Astrocyte (in vitro differentiated cells and primary cell): ENCODE data around the gene FLNC. TPM values are rescaled to one million over a fixed set of nuclear protein-coding genes. Genes with fewer than 3 reads are reported as not detected.

Experiments used
- DNase-seq: peaks from one replicate; pipeline ENCODE4 v3.0.0-alpha.2; 2010; ENCODE audit warnings: low read depth
- FAIRE-seq: peaks from 2 replicates; lab custom pipeline; 2011; peaks lifted over from hg19 to GRCh38; lab: Jason Lieb, UNC
- H2AFZ ChIP-seq: 2 replicates; pipeline ENCODE4 v1.6.0; 2012; ENCODE audit warnings: low read depth, low read length, inconsistent platforms
- H3K27ac ChIP-seq: 2 replicates; pipeline ENCODE4 v1.5.1; 2011; ENCODE audit warnings: low read depth, low read length, inconsistent platforms
- H3K27me3 ChIP-seq: 2 replicates; pipeline ENCODE4 v1.6.0; 2011; ENCODE audit warnings: low read length, inconsistent platforms; ENCODE audit not compliant: insufficient read depth
- H3K36me3 ChIP-seq: 2 replicates; pipeline ENCODE4 v1.5.1; 2011; ENCODE audit warnings: low read length, inconsistent platforms; ENCODE audit not compliant: insufficient read depth
- H3K4me1 ChIP-seq: 2 replicates; pipeline ENCODE4 v1.5.1; 2011; ENCODE audit warnings: low read length, inconsistent platforms; ENCODE audit not compliant: insufficient read depth
- H3K4me2 ChIP-seq: 2 replicates; pipeline ENCODE4 v1.6.0; 2012; ENCODE audit warnings: low read length, inconsistent platforms
- H3K4me3 ChIP-seq: 2 replicates; pipeline ENCODE4 v1.5.1; 2011; ENCODE audit warnings: low read depth, mild to moderate bottlenecking, low read length, inconsistent platforms; ENCODE audit not compliant: insufficient read depth
- H3K79me2 ChIP-seq: 2 replicates; pipeline ENCODE4 v1.6.0; 2012; ENCODE audit warnings: mild to moderate bottlenecking, low read length, inconsistent platforms; ENCODE audit not compliant: insufficient read depth
- H3K9ac ChIP-seq: 2 replicates; pipeline ENCODE4 v1.6.0; 2012; ENCODE audit warnings: mild to moderate bottlenecking, low read length, inconsistent platforms
- H3K9me3 ChIP-seq: 2 replicates; pipeline ENCODE4 v1.5.1; 2012; ENCODE audit warnings: low read depth, mild to moderate bottlenecking, low read length, inconsistent platforms; ENCODE audit not compliant: insufficient read depth
- H4K20me1 ChIP-seq: 2 replicates; pipeline ENCODE4 v1.6.0; 2012; ENCODE audit warnings: low read length, inconsistent platforms; ENCODE audit not compliant: insufficient read depth
- H3K27ac Mint-ChIP-seq: one replicate; pipeline ENCODE4 v1.8.0; 2021; ENCODE audit warnings: mild to moderate bottlenecking, mixed read lengths; ENCODE audit not compliant: unreplicated experiment
- H3K27me3 Mint-ChIP-seq: one replicate; pipeline ENCODE4 v1.8.0; 2021; ENCODE audit warnings: low read depth, mixed read lengths; ENCODE audit not compliant: unreplicated experiment
- H3K36me3 Mint-ChIP-seq: one replicate; pipeline ENCODE4 v1.8.0; 2021; ENCODE audit warnings: low read depth, mixed read lengths; ENCODE audit not compliant: unreplicated experiment
- H3K4me1 Mint-ChIP-seq: one replicate; pipeline ENCODE4 v1.8.0; 2021; ENCODE audit warnings: low read depth, mixed read lengths; ENCODE audit not compliant: unreplicated experiment
- H3K4me3 Mint-ChIP-seq: one replicate; pipeline ENCODE4 v1.8.0; 2021; ENCODE audit warnings: mild to moderate bottlenecking, moderate library complexity, mixed read lengths; ENCODE audit not compliant: unreplicated experiment
- H3K9me3 Mint-ChIP-seq: one replicate; pipeline ENCODE4 v1.8.0; 2021; ENCODE audit warnings: mild to moderate bottlenecking, mixed read lengths; ENCODE audit not compliant: unreplicated experiment
- CTCF ChIP-seq: IDR thresholded peaks from 2 replicates; pipeline ENCODE4 v1.5.1; 2011; ENCODE audit warnings: low read depth, mild to moderate bottlenecking, inconsistent platforms, low read length, moderate library complexity; ENCODE audit not compliant: insufficient read depth
- EZH2 ChIP-seq: IDR thresholded peaks from 2 replicates; pipeline ENCODE4 v1.6.1; 2012; ENCODE audit warnings: mild to moderate bottlenecking, low read length, inconsistent platforms; ENCODE audit not compliant: insufficient read depth
- total RNA-seq: library from RNA; stranded (reverse); gene quantifications from 2 replicates; pipeline ENCODE4 v1.2.1, GENCODE V29; 2021

FLNC gene
- total RNA-seq, 1 donor from 2014 or later: 364 TPM

GRCh38 chr7:128872394-128872824 lies 42.2 kb downstream of the FLNC start:
- no peak overlapping the region for H3K4me2 ChIP-seq
- no peak for TF ChIP-seq CTCF
- TF ChIP-seq EZH2: no peak
- H3K4me3 ChIP-seq: no peak overlapping the region
- H3K9ac ChIP-seq: no peak overlapping the region
- H3K27ac ChIP-seq: no peak overlapping the region
- H3K36me3 ChIP-seq: no peaks in the 10 kb centered on the region
- no peaks in the 10 kb centered on the region for H3K9me3 ChIP-seq
- no peaks in the 10 kb centered on the region for H3K79me2 ChIP-seq
- Mint-ChIP-seq H3K36me3 (peaks cover 2% of the 10 kb centered on the region), H3K4me3 (no peak overlapping the region), H3K27me3 (peaks cover 34% of the 10 kb centered on the region), H3K9me3 (no peaks in the 10 kb centered on the region), H3K27ac (no peak overlapping the region), H3K4me1 (peaks cover 13% of the 10 kb centered on the region)
- H3K27me3 ChIP-seq: peaks cover 3% of the 10 kb centered on the region
- peaks cover 32% of the 10 kb centered on the region for H4K20me1 ChIP-seq
- FAIRE-seq (no peak), DNase-seq (no peak)
- H2AFZ ChIP-seq: no peak overlapping the region
- peaks cover 11% of the 10 kb centered on the region for H3K4me1 ChIP-seq

GRCh38 chr7:128873234-128873633 lies 43.0 kb downstream of the FLNC start:
- H3K9me3 Mint-ChIP-seq: no peaks in the 10 kb centered on the region
- Histone ChIP-seq H3K4me1 (peaks cover 11% of the 10 kb centered on the region), H3K27me3 (peaks cover 3% of the 10 kb centered on the region), H3K36me3 (no peaks in the 10 kb centered on the region), H3K4me3 (no peak overlapping the region), H3K27ac (no peak overlapping the region), H3K79me2 (no peaks in the 10 kb centered on the region), H2AFZ (no peak overlapping the region), H3K4me2 (no peak overlapping the region), H4K20me1 (peaks cover 24% of the 10 kb centered on the region), H3K9ac (no peak overlapping the region), H3K9me3 (no peaks in the 10 kb centered on the region)
- no peak for DNase-seq
- H3K4me3 Mint-ChIP-seq: no peak overlapping the region
- peaks cover 7% of the 10 kb centered on the region for H3K4me1 Mint-ChIP-seq
- H3K27ac Mint-ChIP-seq: no peak overlapping the region
- TF ChIP-seq EZH2: no peak
- no peak for TF ChIP-seq CTCF
- no peak for FAIRE-seq
- peaks cover 35% of the 10 kb centered on the region for H3K27me3 Mint-ChIP-seq
- peaks cover 2% of the 10 kb centered on the region for H3K36me3 Mint-ChIP-seq

- no peak for TF ChIP-seq CTCF
- no peak for TF ChIP-seq EZH2
- Mint-ChIP-seq H3K4me1 (peaks cover 1% of the 10 kb centered on the region), H3K27me3 (peaks cover 40% of the 10 kb centered on the region), H3K27ac (no peak overlapping the region), H3K36me3 (peaks cover 2% of the 10 kb centered on the region), H3K4me3 (no peak overlapping the region), H3K9me3 (no peaks in the 10 kb centered on the region)
- Histone ChIP-seq H3K79me2 (no peaks in the 10 kb centered on the region), H3K4me2 (no peak overlapping the region), H3K4me3 (no peak overlapping the region), H4K20me1 (peaks cover 13% of the 10 kb centered on the region), H3K9ac (no peak overlapping the region), H2AFZ (no peak overlapping the region), H3K27ac (no peak overlapping the region), H3K27me3 (no peaks in the 10 kb centered on the region), H3K4me1 (peaks cover 5% of the 10 kb centered on the region), H3K36me3 (no peaks in the 10 kb centered on the region), H3K9me3 (no peaks in the 10 kb centered on the region)
- FAIRE-seq: no peak
- DNase-seq: no peak
These were observed 44.2 kb downstream of the FLNC start for GRCh38 chr7:128874140-128875031.
